Esophagus squamous epithelium (tissue), 5 donors: ENCODE measurements around the gene TAL1. TPM values are rescaled to one million over a fixed set of nuclear protein-coding genes. Genes with fewer than 3 reads are reported as not detected.

Experiments
- DNase-seq: peaks from one replicate; lab custom pipeline; 2025; lab: John Stamatoyannopoulos, UW
- H3K27ac ChIP-seq, 4 donors: fragments of 200-600 bp; sonication (generic); one replicate each; pipeline ENCODE4 v1.5.1; 2016 to 2019; ENCODE audit warnings: mild to moderate bottlenecking in 1 of 4
- H3K27me3 ChIP-seq, 4 donors: fragments of 200-600 bp; sonication (generic); 1 replicate in 3 of 4; 2 replicates in 1 of 4; pipeline versions ENCODE4 v1.5.1 to v1.6.0; 2017 to 2021; ENCODE audit warnings: antibody characterized with exemption in 1 of 4
- H3K36me3 ChIP-seq, 3 donors: fragments of 200-600 bp; sonication (generic); one replicate each; pipeline ENCODE4 v1.5.1; 2016 to 2019
- H3K4me1 ChIP-seq, 3 donors: fragments of 200-600 bp; sonication (generic); one replicate each; pipeline ENCODE4 v1.5.1; 2017 to 2019
- H3K4me3 ChIP-seq, 4 donors: fragments of 200-600 bp; sonication (generic); 1 replicate in 3 of 4; 2 replicates in 1 of 4; pipeline ENCODE4 v1.5.1; 2016 to 2019; ENCODE audit warnings: mild to moderate bottlenecking in 2 of 4, moderate library complexity in 1 of 4
- H3K9me3 ChIP-seq, 3 donors: fragments of 200-600 bp; sonication (generic); one replicate each; pipeline ENCODE4 v1.5.1; 2016 to 2019
- CTCF ChIP-seq, 6 experiments: fragments of 450-650 bp in 4 of 6; fragments of 200-600 bp in 2 of 6; sonication (generic) in 2 of 6; IDR thresholded peaks; one replicate each; pipeline ENCODE4 v1.5.1; 2016 to 2019; ENCODE audit warnings: antibody characterized with exemption in 6 of 6, mild to moderate bottlenecking in 4 of 6, moderate library complexity in 4 of 6
- POLR2A ChIP-seq, 4 donors: fragments of 450-650 bp; IDR thresholded peaks; one replicate each; pipeline ENCODE4 v1.6.1; 2017; ENCODE audit warnings: antibody characterized with exemption in 4 of 4, mild to moderate bottlenecking in 4 of 4, moderate library complexity in 3 of 4
- WGBS, 2 donors: methylation state at CpG; one replicate each; pipeline ENCODE4 v1.1.5; 2018; 5-methylcytosine and 5-hydroxymethylcytosine counted together
- intact Hi-C: fragments of 100-400 bp; cut with DNase I; formaldehyde crosslinking; loops from one replicate; pipeline ENCODE4 v1.15.0; 2022
- total RNA-seq, 4 donors: library from RNA; depleted of rRNA; stranded (reverse); fragments of >200 nt; gene quantifications; one replicate each; pipeline ENCODE4 v1.1.0, GENCODE V29; 2016
- donor health status: DM: yes; HTN: yes; CAD: no.

The TAL1 gene
- total RNA-seq, 4 donors from 2014 or later, result 0.45 to 3.6 (median 1.1) TPM

- DNase-seq, result no peak
- H3K36me3 ChIP-seq, result no peaks in the 10 kb centered on the region
- H3K4me3 ChIP-seq, result no peak overlapping the region
- H3K9me3 ChIP-seq, result no peaks in the 10 kb centered on the region
- intact Hi-C loops, result no loop called here
- H3K27me3 ChIP-seq, result peaks cover 12 to 98% (median 31%) of the 10 kb centered on the region in 4 donors
- 28 to 39% methylated on average over 7 of the region's 9 CpGs for WGBS, 2 donors
- no peak for TF ChIP-seq POLR2A (IDR thresholded peaks at IDR 0.05)
- H3K4me1 ChIP-seq, result peaks cover 10 to 35% (median 15%) of the 10 kb centered on the region in 3 donors
- no peak overlapping the region for H3K27ac ChIP-seq
Measured at GRCh38 chr1:47223921-47224675, 7.9 kb downstream of the TAL1 start.

- no peak overlapping the region for H3K4me3 ChIP-seq
- DNase-seq, result no peak
- no peaks in the 10 kb centered on the region for H3K36me3 ChIP-seq
- no peaks in the 10 kb centered on the region for H3K9me3 ChIP-seq
- peaks cover 10 to 34% (median 15%) of the 10 kb centered on the region in 3 donors for H3K4me1 ChIP-seq
- H3K27ac ChIP-seq, result no peak overlapping the region
- H3K27me3 ChIP-seq, result peaks cover 11 to 92% (median 24%) of the 10 kb centered on the region in 4 donors
- 47 to 52% methylated on average over 5 to 8 of the region's 10 CpGs for WGBS, 2 donors
- TF ChIP-seq POLR2A (IDR thresholded peaks at IDR 0.05) (no peak), CTCF (IDR thresholded peaks at IDR 0.05) (no peak)
- intact Hi-C loops, result no loop called here
Measured at GRCh38 chr1:47223174-47223920, 8.7 kb downstream of the TAL1 start.

GRCh38 chr1:47222476-47222875, 9.5 kb downstream of the TAL1 start:
- Histone ChIP-seq H3K27ac (no peak overlapping the region), H3K9me3 (no peaks in the 10 kb centered on the region), H3K4me3 (no peak overlapping the region), H3K27me3 (peaks cover 11 to 84% (median 22%) of the 10 kb centered on the region in 4 donors), H3K36me3 (no peaks in the 10 kb centered on the region), H3K4me1 (peaks cover 10 to 30% (median 15%) of the 10 kb centered on the region in 3 donors)
- TF ChIP-seq CTCF (IDR thresholded peaks at IDR 0.05) (no peak), POLR2A (IDR thresholded peaks at IDR 0.05) (no peak)
- 73 to 79% methylated on average over 3 of the region's 3 CpGs for WGBS, 2 donors
- no peak for DNase-seq
- intact Hi-C loops, result no loop called here

- Histone ChIP-seq H3K27ac (no peak overlapping the region), H3K4me3 (no peak overlapping the region), H3K4me1 (peaks cover under 1 to 6% (median 2%) of the 10 kb centered on the region in 3 donors), H3K36me3 (no peaks in the 10 kb centered on the region), H3K27me3 (peaks cover 0 to 56% (median 8%) of the 10 kb centered on the region in 4 donors), H3K9me3 (no peaks in the 10 kb centered on the region)
- 84 to 96% methylated on average over 5 to 11 of the region's 29 CpGs for WGBS, 2 donors
- no peak for DNase-seq
- intact Hi-C loops, result no loop called here
- TF ChIP-seq POLR2A (IDR thresholded peaks at IDR 0.05), result no peak
- no peak for TF ChIP-seq CTCF (IDR thresholded peaks at IDR 0.05)
Measured at GRCh38 chr1:47219590-47220220, 12.3 kb downstream of the TAL1 start.

GRCh38 chr1:47219001-47219400, 13.0 kb downstream of the TAL1 start:
- no peak overlapping the region for H3K4me3 ChIP-seq
- no peak for DNase-seq
- no peaks in the 10 kb centered on the region for H3K9me3 ChIP-seq
- no peak for TF ChIP-seq POLR2A (IDR thresholded peaks at IDR 0.05)
- no peak for TF ChIP-seq CTCF (IDR thresholded peaks at IDR 0.05)
- H3K36me3 ChIP-seq, result no peaks in the 10 kb centered on the region
- H3K27ac ChIP-seq, result no peak overlapping the region
- 80% methylated on average over 4 of the region's 4 CpGs for WGBS, 2 donors
- no peaks in the 10 kb centered on the region for H3K4me1 ChIP-seq
- intact Hi-C loops, result no loop called here
- peaks cover 0 to 49% (median 3%) of the 10 kb centered on the region in 4 donors for H3K27me3 ChIP-seq
